Progenitor cell of endocrine pancreas (in vitro differentiated cells): ENCODE results near the gene ANTXRL. TPM values are rescaled to one million over a fixed set of nuclear protein-coding genes. Genes with fewer than 3 reads are reported as not detected.
"Not testable (repeated sequence)": the region's sequence is repeated elsewhere in the genome, so short reads cannot be mapped to it uniquely, and the experiment has no call there.

ENCODE experiments used
- DNase-seq: peaks from one replicate; pipeline ENCODE4 v3.0.0; 2021; ENCODE audit warnings: low spot score; ENCODE audit not compliant: unreplicated experiment
- H3K27ac Mint-ChIP-seq: 2 replicates; pipeline ENCODE4 v1.8.0; 2021; ENCODE audit warnings: mild to moderate bottlenecking, moderate library complexity, mixed read lengths
- H3K27me3 Mint-ChIP-seq: 2 replicates; pipeline ENCODE4 v1.8.0; 2021; ENCODE audit warnings: mixed read lengths
- H3K36me3 Mint-ChIP-seq: 2 replicates; pipeline ENCODE4 v1.8.0; 2022; ENCODE audit warnings: mixed read lengths; ENCODE audit not compliant: insufficient read depth
- H3K4me1 Mint-ChIP-seq: 2 replicates; pipeline ENCODE4 v1.8.0; 2021; ENCODE audit warnings: low read depth, mixed read lengths
- H3K4me3 Mint-ChIP-seq: 2 replicates; pipeline ENCODE4 v1.8.0; 2021; ENCODE audit warnings: low read depth, mild to moderate bottlenecking, moderate library complexity, mixed read lengths
- H3K9me3 Mint-ChIP-seq: 2 replicates; pipeline ENCODE4 v1.8.0; 2021; ENCODE audit warnings: low read depth, mixed read lengths
- total RNA-seq: library from RNA; stranded (reverse); gene quantifications from 2 replicates; pipeline ENCODE4 v1.2.1, GENCODE V29; 2021
- TF ChIP-seq, protein P1 (sequence below): fragments of 200-600 bp; sonication (generic); IDR thresholded peaks from one replicate; pipeline ENCODE4 v1.5.0; 2021; ENCODE audit warnings: antibody characterized with exemption, mild to moderate bottlenecking; ENCODE audit not compliant: unreplicated experiment

The ANTXRL gene
- total RNA-seq, 1 donor from 2014 or later = not detected

- TF ChIP-seq, protein P1, sequence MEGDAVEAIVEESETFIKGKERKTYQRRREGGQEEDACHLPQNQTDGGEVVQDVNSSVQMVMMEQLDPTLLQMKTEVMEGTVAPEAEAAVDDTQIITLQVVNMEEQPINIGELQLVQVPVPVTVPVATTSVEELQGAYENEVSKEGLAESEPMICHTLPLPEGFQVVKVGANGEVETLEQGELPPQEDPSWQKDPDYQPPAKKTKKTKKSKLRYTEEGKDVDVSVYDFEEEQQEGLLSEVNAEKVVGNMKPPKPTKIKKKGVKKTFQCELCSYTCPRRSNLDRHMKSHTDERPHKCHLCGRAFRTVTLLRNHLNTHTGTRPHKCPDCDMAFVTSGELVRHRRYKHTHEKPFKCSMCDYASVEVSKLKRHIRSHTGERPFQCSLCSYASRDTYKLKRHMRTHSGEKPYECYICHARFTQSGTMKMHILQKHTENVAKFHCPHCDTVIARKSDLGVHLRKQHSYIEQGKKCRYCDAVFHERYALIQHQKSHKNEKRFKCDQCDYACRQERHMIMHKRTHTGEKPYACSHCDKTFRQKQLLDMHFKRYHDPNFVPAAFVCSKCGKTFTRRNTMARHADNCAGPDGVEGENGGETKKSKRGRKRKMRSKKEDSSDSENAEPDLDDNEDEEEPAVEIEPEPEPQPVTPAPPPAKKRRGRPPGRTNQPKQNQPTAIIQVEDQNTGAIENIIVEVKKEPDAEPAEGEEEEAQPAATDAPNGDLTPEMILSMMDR = no peak
- no peak overlapping the region for H3K4me3 Mint-ChIP-seq
- H3K4me1 Mint-ChIP-seq = no peaks in the 10 kb centered on the region
- H3K36me3 Mint-ChIP-seq = no peaks in the 10 kb centered on the region
- H3K27ac Mint-ChIP-seq = no peak overlapping the region
- H3K9me3 Mint-ChIP-seq = no peaks in the 10 kb centered on the region
- DNase-seq = no peak
- no peaks in the 10 kb centered on the region for H3K27me3 Mint-ChIP-seq
Observed at GRCh38 chr10:46266306-46266985, 20.4 kb upstream of the ANTXRL start.

DNA sequence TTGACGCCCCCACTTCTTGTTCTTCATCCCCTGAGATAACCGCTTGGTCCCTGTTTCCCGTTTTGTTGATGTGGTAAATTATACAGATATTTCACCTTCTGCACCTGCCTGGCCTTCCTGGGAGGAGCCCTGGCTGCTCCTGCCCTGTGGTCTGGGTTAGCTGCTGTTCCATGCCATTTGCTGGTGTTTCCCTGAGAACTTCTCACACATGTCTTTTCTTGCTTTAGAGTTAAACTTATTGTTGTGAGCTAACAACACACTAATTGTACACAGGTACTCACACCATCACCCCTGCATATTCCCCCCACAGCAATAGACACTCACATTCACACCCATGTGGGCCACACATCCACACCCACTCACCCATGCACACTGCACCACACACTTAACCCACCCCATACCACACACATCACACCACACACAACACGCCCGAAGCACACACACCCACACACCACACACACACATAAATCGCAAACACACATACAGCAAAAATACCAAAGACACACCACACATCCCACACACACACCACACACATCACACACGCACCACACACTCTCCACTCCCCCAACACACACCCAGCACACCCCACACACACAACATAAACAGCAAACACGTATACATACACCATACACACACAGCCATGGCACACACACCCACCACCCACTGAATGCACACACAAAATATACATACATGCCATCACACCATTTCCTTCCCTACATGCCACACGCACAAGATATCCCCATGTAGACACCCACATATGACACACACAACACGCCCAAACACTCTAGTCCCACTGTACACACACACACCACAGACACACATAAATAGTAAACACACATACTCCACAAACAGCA, 19.4 kb upstream of the ANTXRL start:
- Mint-ChIP-seq H3K9me3 (no peaks in the 10 kb centered on the region), H3K27ac (no peak overlapping the region), H3K27me3 (peaks cover 3% of the 10 kb centered on the region), H3K4me1 (no peaks in the 10 kb centered on the region), H3K4me3 (no peak overlapping the region), H3K36me3 (no peaks in the 10 kb centered on the region)
- DNase-seq = no peak
- TF ChIP-seq, protein P1 = no peak

DNA sequence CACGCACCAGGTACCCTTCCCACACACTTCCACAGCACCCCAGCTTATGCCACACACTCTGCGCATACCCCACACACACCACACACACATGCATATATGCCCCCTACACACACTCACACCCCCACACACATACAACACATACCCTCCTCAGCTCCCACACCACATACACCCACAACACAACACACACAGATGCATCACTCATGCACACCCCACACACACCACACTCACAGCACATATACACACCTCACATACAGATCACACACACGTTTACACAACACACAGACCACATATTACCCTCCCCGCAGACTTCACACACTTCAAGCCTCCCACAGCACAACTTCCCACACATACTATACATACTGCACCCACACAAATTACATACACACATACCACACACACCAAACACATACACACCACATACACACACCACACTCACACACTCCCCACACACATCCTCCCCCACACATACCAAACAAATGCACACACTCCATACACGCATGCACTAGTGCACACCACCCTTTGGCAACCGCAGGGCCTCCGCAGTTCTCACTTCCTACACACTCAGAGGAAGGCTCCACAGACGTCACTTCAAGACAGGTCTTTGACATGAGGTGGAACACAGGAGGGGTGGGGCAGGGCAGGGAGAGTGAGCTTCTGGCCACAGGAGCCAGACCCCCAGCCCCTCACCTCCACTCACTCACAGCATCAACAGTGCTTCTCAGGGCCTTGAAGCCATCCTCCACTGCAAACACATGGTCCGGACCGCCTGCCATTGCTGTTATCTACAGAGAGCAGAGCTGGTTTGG, 18.5 kb upstream of the ANTXRL start:
- Mint-ChIP-seq H3K9me3 (no peaks in the 10 kb centered on the region), H3K27ac (no peak overlapping the region)

GRCh38 chr10:46269554-46270053, 17.2 kb upstream of the ANTXRL start:
- H3K4me1 Mint-ChIP-seq, H3K36me3 Mint-ChIP-seq, DNase-seq, H3K27ac Mint-ChIP-seq, H3K4me3 Mint-ChIP-seq, H3K9me3 Mint-ChIP-seq: not testable (repeated sequence)
- peaks cover 12% of the 10 kb centered on the region for H3K27me3 Mint-ChIP-seq

More for the DNA sequence above, 18.5 kb upstream of the ANTXRL start:
- TF ChIP-seq, protein P1 = no peak
- Mint-ChIP-seq H3K4me3 (no peak overlapping the region), H3K4me1 (no peaks in the 10 kb centered on the region), H3K36me3 (no peaks in the 10 kb centered on the region), H3K27me3 (peaks cover 7% of the 10 kb centered on the region)
- DNase-seq = no peak

GRCh38 chr10:46270086-46270811, 16.5 kb upstream of the ANTXRL start:
- DNase-seq = peak; percentile 3
- TF ChIP-seq, protein P1 = no peak
- Mint-ChIP-seq H3K4me1 (no peaks in the 10 kb centered on the region), H3K27me3 (peaks cover 13% of the 10 kb centered on the region), H3K36me3 (no peaks in the 10 kb centered on the region), H3K9me3 (no peaks in the 10 kb centered on the region), H3K4me3 (no peak overlapping the region), H3K27ac (no peak overlapping the region)

DNA sequence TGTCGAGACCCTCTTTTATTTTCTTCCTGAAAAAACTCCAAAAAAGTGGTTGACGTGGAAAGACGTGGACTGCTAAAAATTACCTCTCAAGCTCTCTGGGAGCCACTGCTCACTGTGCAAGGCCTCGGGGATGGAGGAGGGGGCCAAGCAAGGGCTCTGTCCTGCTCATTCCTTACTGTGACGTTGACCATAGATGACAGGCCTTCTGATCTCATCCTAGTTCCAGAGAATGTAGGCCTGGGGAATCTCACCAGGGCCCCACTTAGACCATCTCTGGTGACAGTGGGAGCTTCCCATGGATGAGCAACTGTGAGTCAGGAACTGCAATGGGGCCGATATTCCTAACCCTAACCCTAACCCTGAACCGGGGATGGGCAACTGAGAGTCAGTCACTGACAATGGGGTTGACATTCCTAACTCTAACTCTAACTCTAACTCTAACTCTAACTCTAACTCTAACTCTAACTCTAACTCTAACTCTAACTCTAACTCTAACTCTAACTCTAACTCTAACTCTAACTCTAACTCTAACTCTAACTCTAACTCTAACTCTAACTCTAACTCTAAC, 15.8 kb upstream of the ANTXRL start:
- not testable (repeated sequence) for DNase-seq, H3K36me3 Mint-ChIP-seq, H3K4me1 Mint-ChIP-seq, H3K4me3 Mint-ChIP-seq, H3K27ac Mint-ChIP-seq, H3K9me3 Mint-ChIP-seq
- peaks cover 16% of the 10 kb centered on the region for H3K27me3 Mint-ChIP-seq

- not testable (repeated sequence) for H3K9me3 Mint-ChIP-seq, H3K4me1 Mint-ChIP-seq, DNase-seq, H3K27ac Mint-ChIP-seq, H3K4me3 Mint-ChIP-seq, H3K36me3 Mint-ChIP-seq
- H3K27me3 Mint-ChIP-seq = peaks cover 25% of the 10 kb centered on the region
Observed at GRCh38 chr10:46271795-46272499, 14.8 kb upstream of the ANTXRL start.
